Memory B cell (primary cell): Measurements from ENCODE around the gene ACSL6.
A peak's percentile ranks its signal among the peaks of the same experiment; 100 is the strongest.

ENCODE experiments used
- ATAC-seq: fragments of 150-1000 bp; cut with Tn5 transposase; 2 replicates; pipeline ENCODE4 v1.10.0; 2021; ENCODE audit warnings: low read depth, mild to moderate bottlenecking, moderate library complexity
- DNase-seq, 2 donors: peaks; one replicate each; pipeline ENCODE4 v3.0.0; 2022; ENCODE audit warnings: low spot score in 2 of 2
- H3K27ac Mint-ChIP-seq: one replicate; pipeline ENCODE4 v1.8.0; 2022; ENCODE audit warnings: mild to moderate bottlenecking, moderate library complexity, mixed read lengths
- H3K27me3 Mint-ChIP-seq: one replicate; pipeline ENCODE4 v1.8.0; 2022; ENCODE audit warnings: mixed read lengths
- H3K36me3 Mint-ChIP-seq: one replicate; pipeline ENCODE4 v1.8.0; 2022; ENCODE audit warnings: mild to moderate bottlenecking, mixed read lengths
- H3K4me1 Mint-ChIP-seq: one replicate; pipeline ENCODE4 v1.8.0; 2022; ENCODE audit warnings: mixed read lengths
- H3K4me3 Mint-ChIP-seq: one replicate; pipeline ENCODE4 v1.8.0; 2022; ENCODE audit warnings: mild to moderate bottlenecking, moderate library complexity, mixed read lengths
- H3K9me3 Mint-ChIP-seq: one replicate; pipeline ENCODE4 v1.8.0; 2022; ENCODE audit warnings: mixed read lengths

ACSL6 gene, protein sequence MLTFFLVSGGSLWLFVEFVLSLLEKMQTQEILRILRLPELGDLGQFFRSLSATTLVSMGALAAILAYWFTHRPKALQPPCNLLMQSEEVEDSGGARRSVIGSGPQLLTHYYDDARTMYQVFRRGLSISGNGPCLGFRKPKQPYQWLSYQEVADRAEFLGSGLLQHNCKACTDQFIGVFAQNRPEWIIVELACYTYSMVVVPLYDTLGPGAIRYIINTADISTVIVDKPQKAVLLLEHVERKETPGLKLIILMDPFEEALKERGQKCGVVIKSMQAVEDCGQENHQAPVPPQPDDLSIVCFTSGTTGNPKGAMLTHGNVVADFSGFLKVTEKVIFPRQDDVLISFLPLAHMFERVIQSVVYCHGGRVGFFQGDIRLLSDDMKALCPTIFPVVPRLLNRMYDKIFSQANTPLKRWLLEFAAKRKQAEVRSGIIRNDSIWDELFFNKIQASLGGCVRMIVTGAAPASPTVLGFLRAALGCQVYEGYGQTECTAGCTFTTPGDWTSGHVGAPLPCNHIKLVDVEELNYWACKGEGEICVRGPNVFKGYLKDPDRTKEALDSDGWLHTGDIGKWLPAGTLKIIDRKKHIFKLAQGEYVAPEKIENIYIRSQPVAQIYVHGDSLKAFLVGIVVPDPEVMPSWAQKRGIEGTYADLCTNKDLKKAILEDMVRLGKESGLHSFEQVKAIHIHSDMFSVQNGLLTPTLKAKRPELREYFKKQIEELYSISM

DNA sequence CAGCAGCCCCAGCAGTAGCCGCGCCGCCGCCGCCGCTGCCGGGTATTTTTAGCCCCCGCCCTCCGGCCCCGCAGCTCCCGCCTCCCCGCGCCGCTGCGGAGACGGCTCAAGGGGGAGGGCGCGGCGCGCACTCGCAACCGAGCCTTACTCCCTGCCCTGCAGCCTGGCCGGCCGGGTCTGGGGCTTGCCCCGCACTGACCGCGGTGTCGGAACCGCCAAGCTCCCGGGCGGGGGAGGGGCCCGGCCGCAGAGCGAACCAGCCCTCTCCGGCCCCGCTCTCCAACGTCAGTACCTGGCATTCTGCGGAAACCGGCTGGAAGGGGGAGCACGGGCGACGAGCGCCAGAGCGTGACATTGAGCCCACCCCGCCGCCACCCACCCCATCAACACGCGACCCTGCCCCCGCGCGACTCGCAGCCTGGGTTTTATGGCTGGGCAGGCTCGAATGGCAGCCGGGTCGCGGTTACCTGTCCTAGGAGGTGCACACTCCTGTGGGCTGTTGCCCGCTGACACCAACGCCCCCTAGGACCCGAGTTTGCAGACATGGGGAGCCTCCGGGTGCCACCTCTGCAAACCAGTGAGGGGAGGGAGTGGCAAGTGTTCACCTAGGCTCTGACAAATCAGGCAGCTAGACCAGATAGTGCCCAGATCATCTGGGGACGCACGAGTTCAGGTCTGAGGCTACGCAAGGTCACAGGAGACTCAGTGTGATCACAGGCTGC lies at the start of gene ACSL6:
TSS of gene ACSL6 (minus strand) at position 37 of the 722 bp plus-strand sequence. CDS start 105 bp downstream, outside the sequence.
- Mint-ChIP-seq H3K4me1 (peaks cover 11% of the 10 kb centered on the region), H3K36me3 (no peaks in the 10 kb centered on the region), H3K9me3 (no peaks in the 10 kb centered on the region), H3K27ac (no peak within 1 kb of the TSS), H3K4me3 (peak within 1 kb of the TSS; percentile 81), H3K27me3 (peaks cover 22% of the 10 kb centered on the region)
- DNase-seq (peak; percentile 20 to 51), ATAC-seq (peak; percentile 68)

DNA sequence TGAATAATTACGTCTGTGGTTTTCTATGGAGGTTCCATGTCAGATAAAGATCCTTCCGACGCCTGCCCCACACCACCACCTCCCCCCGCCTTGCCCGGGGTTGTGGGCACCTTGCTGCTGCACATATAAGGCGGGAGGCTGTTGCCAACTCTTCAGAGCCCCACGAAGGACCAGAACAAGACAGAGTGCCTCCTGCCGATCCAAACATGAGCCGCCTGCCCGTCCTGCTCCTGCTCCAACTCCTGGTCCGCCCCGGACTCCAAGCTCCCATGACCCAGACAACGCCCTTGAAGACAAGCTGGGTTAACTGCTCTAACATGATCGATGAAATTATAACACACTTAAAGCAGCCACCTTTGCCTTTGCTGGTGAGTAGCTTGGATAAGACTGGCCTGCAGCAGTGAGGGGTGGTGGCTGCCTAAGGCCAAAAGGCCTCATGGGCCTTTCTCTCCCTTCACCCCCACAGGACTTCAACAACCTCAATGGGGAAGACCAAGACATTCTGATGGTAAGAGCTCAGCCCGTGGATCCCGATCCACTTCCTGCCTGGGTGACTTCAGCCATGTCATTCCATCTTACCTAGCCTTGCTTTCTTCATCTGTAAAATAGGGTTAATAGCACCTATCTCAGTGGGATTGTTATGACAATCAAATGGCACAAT lies 49.2 kb upstream of the ACSL6 start, which contains the start of gene IL3:
TSS of gene IL3 (plus strand) at position 155 of the 661 bp plus-strand sequence. CDS start at position 207, 52 bp downstream.
- DNase-seq, result no peak
- Mint-ChIP-seq H3K4me3 (no peak within 1 kb of the TSS), H3K27ac (no peak within 1 kb of the TSS), H3K27me3 (peaks cover 3% of the 10 kb centered on the region), H3K4me1 (peaks cover 10% of the 10 kb centered on the region), H3K36me3 (no peaks in the 10 kb centered on the region), H3K9me3 (no peaks in the 10 kb centered on the region)
- no peak for ATAC-seq

DNA sequence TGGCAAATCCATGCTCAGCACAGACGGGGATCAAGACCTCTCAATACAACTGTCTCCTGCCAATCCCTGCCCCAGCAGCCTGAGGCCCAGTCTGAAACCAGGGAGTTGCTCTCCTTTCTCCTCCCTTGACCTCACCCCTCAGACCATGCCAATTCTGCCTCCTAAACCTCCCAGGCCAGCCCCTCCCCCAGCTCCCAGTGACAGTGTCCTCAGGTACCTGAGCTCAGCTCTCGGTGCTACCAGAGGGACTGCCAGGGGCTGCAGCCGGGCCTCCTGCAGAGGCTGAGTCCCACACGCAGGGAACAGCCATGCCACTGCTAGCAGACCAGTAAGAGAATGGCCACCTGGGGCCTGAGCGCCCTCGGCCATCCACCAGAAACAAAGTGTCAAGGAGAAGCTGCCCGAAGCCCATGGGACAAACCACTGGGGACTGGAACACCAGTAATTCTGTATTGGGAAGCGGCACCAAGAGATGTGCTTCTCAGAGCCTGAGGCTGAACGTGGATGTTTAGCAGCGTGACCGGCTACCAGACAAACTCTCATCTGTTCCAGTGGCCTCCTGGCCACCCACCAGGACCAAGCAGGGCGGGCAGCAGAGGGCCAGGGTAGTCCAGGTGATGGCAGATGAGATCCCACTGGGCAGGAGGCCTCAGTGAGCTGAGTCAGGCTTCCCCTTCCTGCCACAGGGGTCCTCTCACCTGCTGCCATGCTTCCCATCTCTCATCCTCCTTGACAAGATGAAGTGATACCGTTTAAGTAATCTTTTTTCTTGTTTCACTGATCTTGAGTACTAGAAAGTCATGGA lies 48.4 kb upstream of the ACSL6 start:
- H3K27ac Mint-ChIP-seq, result no peak overlapping the region
- no peaks in the 10 kb centered on the region for H3K9me3 Mint-ChIP-seq
- H3K27me3 Mint-ChIP-seq, result peaks cover 3% of the 10 kb centered on the region
- H3K4me3 Mint-ChIP-seq, result no peak overlapping the region
- ATAC-seq (no peak), DNase-seq (no peak)
- peaks cover 9% of the 10 kb centered on the region for H3K4me1 Mint-ChIP-seq
- H3K36me3 Mint-ChIP-seq, result no peaks in the 10 kb centered on the region

DNA sequence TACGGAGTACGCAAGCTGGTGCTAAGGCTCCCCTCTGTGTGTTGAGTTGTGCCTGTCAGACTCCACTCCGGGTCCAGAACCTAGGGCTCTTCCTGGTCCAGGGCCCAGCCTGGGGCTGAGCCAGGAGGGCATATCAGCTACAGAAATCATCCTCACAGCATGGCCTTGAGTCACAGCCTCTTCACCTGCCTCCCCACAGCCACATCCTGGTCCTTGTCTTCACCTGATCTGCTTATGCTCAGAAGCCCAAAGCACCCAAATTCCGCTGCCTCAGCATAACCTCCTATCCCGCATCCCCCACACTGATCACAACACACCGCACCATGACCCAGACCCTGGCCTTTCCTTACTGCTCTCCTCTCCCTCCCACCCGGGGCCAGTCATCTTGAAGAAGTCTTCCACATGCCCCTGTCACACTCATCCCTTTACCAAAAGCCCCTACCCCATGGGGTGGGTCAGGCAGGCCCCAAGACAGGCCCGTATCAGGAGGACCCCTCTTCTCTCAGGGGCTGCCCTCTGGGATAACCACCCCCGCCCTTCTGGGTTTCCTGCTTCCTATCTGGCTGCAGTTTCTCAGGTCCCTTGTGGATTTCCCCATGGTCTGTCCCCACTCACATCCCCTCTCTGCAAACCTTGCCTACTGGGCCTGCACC lies 47.7 kb upstream of the ACSL6 start:
- H3K36me3 Mint-ChIP-seq, result no peaks in the 10 kb centered on the region
- DNase-seq, result no peak
- peaks cover 3% of the 10 kb centered on the region for H3K27me3 Mint-ChIP-seq
- no peaks in the 10 kb centered on the region for H3K9me3 Mint-ChIP-seq
- no peak overlapping the region for H3K4me3 Mint-ChIP-seq
- H3K27ac Mint-ChIP-seq, result no peak overlapping the region
- no peak for ATAC-seq
- peaks cover 5% of the 10 kb centered on the region for H3K4me1 Mint-ChIP-seq

DNA sequence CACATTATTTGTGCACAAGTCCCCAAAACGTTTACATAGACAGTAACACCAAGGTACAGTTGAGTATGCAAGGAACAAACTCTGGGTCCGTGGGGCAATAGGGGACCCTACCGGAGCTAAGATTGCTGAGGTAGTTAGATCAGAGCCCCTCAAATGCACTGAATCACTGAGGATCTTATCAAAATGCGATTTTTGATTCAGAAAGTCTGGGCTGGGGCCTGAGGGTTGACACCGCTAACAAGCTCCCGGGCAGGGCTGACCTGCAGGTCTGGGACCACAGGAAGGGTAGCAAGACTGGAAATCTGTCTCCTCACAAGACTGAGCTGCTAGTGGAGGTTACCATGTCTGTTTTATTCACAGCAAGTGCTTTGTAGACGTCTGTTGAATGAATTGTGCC lies 47.2 kb upstream of the ACSL6 start:
- no peaks in the 10 kb centered on the region for H3K36me3 Mint-ChIP-seq
- peaks cover 4% of the 10 kb centered on the region for H3K4me1 Mint-ChIP-seq
- peaks cover 3% of the 10 kb centered on the region for H3K27me3 Mint-ChIP-seq
- no peak overlapping the region for H3K27ac Mint-ChIP-seq
- H3K4me3 Mint-ChIP-seq, result no peak overlapping the region
- H3K9me3 Mint-ChIP-seq, result no peaks in the 10 kb centered on the region
- DNase-seq (no peak), ATAC-seq (no peak)

DNA sequence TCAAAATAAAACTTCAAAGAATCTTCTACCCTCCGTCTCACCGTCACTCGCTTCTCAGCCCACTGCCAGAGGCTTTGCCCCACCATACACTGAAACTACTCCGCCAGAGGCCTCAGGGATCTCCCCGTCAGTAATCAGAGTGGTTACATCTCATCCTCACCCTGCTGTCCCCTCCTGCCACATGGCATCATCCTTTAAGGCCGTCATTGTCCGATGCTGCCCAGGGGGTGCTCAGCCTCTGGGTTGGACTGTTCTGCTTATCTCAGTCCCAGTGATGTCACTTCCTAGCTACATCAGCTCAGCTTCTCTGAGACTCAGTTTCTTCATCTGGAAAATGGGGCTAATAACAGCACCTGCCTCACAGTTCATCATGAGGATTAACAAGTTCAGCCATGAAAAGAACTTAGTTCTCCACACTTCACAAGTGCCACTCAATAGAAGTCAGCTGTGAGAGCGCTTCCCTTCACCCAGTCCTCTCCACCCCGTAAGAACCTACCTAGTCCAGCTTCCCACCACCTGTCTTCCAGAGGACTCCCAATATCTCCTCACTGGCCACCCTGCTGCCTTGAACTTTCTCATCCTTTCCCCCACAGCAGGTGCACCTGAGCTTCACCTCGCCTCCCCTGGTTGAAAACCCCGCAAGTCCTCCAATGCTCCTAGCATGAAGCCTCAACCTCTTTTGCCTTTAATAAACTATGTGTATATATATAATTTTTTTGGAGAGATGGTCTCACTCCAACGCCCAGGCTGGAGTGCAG lies 46.2 kb upstream of the ACSL6 start:
- DNase-seq (peak in 1 of 2 donors; percentile 6), ATAC-seq (no peak)
- Mint-ChIP-seq H3K4me3 (no peak overlapping the region), H3K27ac (no peak overlapping the region), H3K4me1 (no peaks in the 10 kb centered on the region), H3K9me3 (no peaks in the 10 kb centered on the region), H3K36me3 (no peaks in the 10 kb centered on the region), H3K27me3 (peaks cover 3% of the 10 kb centered on the region)

DNA sequence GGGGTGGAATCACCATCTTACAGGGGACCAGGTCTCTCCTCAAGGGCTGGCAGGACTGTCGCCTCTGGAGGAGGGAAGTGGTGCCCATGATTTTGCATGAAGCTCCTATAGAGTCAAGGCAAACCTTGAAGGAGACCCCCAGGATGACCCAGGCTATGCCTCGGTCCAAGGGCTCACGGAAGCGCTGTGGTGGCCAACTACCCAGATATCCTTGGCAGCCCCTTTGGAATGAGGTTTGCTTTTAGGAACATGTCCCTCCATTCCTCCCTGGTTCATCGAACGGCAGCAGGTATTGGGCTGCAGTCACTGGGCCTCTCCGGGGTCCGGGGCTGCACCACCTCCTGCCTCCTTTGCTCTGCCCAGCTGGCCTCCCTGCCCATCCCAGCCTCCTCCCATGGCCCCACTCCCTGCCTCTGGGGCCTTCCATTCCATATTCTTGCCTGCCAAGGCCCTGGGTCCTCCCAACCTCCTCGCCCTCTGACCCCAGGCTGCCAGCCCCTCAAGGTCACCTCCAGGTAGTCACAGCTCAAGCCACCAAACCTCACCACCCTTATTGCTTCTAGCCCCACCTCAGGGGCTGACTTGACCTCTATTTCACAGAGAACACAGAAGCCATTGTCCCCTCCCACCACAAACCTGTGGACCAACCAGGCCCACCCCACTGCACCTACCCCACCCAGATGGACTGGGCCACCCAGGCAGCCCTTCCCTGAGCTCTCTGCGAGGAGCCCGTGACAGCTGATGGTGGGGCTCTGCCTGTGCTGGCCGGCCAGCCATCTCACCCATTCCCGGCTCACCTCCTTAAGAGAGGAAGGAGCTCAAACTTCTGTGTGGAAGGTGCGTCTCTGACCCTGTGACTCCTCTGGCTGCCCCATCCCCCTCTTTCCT lies 45.4 kb upstream of the ACSL6 start:
- Mint-ChIP-seq H3K9me3 (no peaks in the 10 kb centered on the region), H3K36me3 (no peaks in the 10 kb centered on the region), H3K4me3 (no peak overlapping the region), H3K27me3 (peaks cover 7% of the 10 kb centered on the region), H3K4me1 (no peaks in the 10 kb centered on the region), H3K27ac (no peak overlapping the region)
- DNase-seq, result peak in 1 of 2 donors; percentile 7
- no peak for ATAC-seq

DNA sequence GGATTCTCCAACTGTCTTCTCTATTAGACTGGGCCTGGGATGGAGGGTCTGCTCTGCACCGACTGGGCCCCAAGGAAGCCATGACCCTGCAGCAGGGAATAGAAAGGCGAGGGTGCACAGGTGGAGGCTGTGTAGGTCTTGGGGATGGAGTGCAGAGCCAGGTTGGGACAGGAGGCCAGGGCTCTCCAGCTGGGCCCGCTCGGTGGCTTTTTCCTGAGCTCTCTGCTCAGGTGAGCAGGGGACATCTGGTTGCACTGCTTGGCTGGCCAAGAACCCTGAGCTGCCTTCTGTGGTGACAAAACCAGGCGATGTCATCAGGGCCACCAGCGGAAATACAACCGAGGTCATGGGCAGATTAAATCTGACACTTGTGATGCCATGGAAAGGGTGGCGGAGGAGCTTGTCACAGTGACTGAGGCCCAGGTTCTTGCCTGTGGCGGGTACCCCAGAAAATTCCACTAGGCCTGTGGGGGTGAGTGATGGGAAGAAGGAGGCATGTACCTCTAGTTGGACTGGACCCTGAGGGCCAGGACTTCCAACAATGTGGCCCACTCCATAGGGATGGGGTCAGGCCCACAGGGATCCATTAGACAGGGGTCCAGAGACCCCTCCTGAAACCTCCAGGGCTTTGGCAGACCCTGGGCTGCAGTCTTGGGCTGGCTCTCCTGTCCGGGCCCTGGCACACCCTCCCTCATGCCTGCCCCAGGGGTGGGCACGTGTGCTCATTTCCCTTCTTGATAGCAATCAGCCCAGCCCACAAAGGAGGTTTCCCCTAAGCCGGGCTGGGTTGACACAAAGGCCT lies 44.6 kb upstream of the ACSL6 start:
- H3K4me1 Mint-ChIP-seq, result no peaks in the 10 kb centered on the region
- ATAC-seq (no peak), DNase-seq (no peak)
- H3K27ac Mint-ChIP-seq, result no peak overlapping the region
- no peak overlapping the region for H3K4me3 Mint-ChIP-seq
- no peaks in the 10 kb centered on the region for H3K36me3 Mint-ChIP-seq
- H3K9me3 Mint-ChIP-seq, result no peaks in the 10 kb centered on the region
- H3K27me3 Mint-ChIP-seq, result peaks cover 7% of the 10 kb centered on the region

DNA sequence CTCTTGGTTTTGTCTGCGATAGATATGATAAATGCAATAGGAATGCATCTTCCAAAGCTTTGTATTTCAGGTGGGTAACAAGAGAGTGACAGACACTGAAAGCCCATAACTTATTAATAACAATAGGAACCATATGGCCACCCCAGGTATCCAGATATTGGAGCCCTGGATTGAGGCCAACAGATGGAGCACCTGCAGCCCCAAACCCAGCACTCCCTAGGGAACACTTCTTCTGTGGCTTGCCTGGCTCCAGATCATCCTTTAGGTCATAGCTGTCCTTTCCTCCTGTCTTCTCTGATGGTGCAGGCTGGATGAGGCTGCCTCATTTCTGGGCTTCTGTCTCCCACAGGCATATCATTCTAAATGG lies 44.0 kb upstream of the ACSL6 start:
- no peak overlapping the region for H3K27ac Mint-ChIP-seq
- ATAC-seq, result no peak
- H3K9me3 Mint-ChIP-seq, result no peaks in the 10 kb centered on the region

DNA sequence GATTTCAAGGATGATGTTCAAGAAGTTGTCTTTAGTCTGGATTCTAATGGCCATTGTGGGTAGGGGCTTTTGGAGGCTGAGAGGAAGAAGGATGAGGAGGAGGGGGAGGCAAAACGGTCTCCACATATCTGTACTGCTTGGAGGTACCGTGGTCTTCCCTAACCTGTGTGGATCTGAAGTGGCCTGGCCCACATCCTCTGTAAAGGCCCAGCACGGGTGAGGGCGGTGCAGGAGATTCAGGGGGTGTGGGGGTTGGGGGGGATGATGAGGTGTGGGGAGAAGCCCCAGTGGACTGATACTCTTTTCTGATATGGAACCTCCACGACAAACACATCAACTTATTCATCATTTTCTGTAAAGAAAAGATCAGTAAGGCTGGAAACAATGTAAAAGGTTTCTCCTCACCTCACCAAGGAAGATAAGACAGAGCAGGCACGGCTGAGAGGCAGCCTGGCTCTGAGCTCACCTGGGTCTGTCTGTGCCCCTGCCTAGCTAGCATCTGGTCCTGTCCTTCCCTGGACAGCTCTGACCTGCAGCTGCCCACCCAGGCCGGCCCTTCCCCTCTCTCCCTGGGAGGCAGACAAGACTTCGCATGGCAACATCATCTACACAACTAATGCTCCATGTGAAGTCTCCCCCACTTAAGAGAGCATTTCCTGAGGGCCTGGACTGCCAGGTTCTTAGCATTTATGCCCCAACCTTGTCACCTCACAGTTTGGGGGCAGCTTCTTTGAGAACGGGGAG lies 43.4 kb upstream of the ACSL6 start:
- ATAC-seq, result no peak
- Mint-ChIP-seq H3K4me1 (no peaks in the 10 kb centered on the region), H3K27ac (no peak overlapping the region), H3K36me3 (no peaks in the 10 kb centered on the region), H3K9me3 (no peaks in the 10 kb centered on the region), H3K27me3 (peaks cover 7% of the 10 kb centered on the region), H3K4me3 (no peak overlapping the region)
- peak in 1 of 2 donors; percentile 4 for DNase-seq

More for the DNA sequence above, 44.0 kb upstream of the ACSL6 start:
- H3K4me3 Mint-ChIP-seq, result no peak overlapping the region
- DNase-seq, result peak in 1 of 2 donors; percentile 5
- peaks cover 7% of the 10 kb centered on the region for H3K27me3 Mint-ChIP-seq
- no peaks in the 10 kb centered on the region for H3K36me3 Mint-ChIP-seq
- no peaks in the 10 kb centered on the region for H3K4me1 Mint-ChIP-seq
